ENCODE results near the gene FOXK2.
"Not testable (repeated sequence)": the region's sequence is repeated elsewhere in the genome, so short reads cannot be mapped to it uniquely, and the experiment has no call there.

FOXK2 gene

GRCh38 chr17:82566129-82566960 lies 46.8 kb downstream of the FOXK2 start:
- DNase-seq: no peak

- no peak for DNase-seq
These were observed 47.8 kb downstream of the FOXK2 start for GRCh38 chr17:82567286-82567685.

- no peak for DNase-seq
These were observed 49.5 kb downstream of the FOXK2 start for GRCh38 chr17:82568997-82569393.

GRCh38 chr17:82569621-82570020 lies 50.1 kb downstream of the FOXK2 start:
- DNase-seq: no peak

- no peak for DNase-seq
These were observed 50.7 kb downstream of the FOXK2 start for GRCh38 chr17:82570277-82570676.

GRCh38 chr17:82571855-82572254 lies 52.3 kb downstream of the FOXK2 start:
- DNase-seq: no peak

- no peak for DNase-seq
These were observed 54.5 kb downstream of the FOXK2 start for GRCh38 chr17:82574041-82574440.

GRCh38 chr17:82575581-82576221 lies 56.2 kb downstream of the FOXK2 start:
- DNase-seq: peak; percentile 59

GRCh38 chr17:82577300-82577699 lies 57.8 kb downstream of the FOXK2 start:
- no peak for DNase-seq

- not testable (repeated sequence) for DNase-seq
These were observed 60.4 kb downstream of the FOXK2 start for GRCh38 chr17:82579969-82580368.

- no peak for DNase-seq
These were observed 62.7 kb downstream of the FOXK2 start for GRCh38 chr17:82582213-82582612.

GRCh38 chr17:82582709-82583108 lies 63.2 kb downstream of the FOXK2 start:
- no peak for DNase-seq

GRCh38 chr17:82583720-82584234 lies 64.2 kb downstream of the FOXK2 start:
- no peak for DNase-seq

GRCh38 chr17:82585935-82586575 lies 66.5 kb downstream of the FOXK2 start:
- DNase-seq: not testable (repeated sequence)

- no peak for DNase-seq
These were observed 67.2 kb downstream of the FOXK2 start for GRCh38 chr17:82586576-82587233.

- no peak for DNase-seq
These were observed 67.9 kb downstream of the FOXK2 start for GRCh38 chr17:82587234-82588086.

GRCh38 chr17:82588266-82589175 lies 69.0 kb downstream of the FOXK2 start:
- DNase-seq: no peak

- no peak for DNase-seq
These were observed 70.3 kb downstream of the FOXK2 start for GRCh38 chr17:82589851-82590180.

- no peak for DNase-seq
These were observed 70.7 kb downstream of the FOXK2 start for GRCh38 chr17:82590216-82590615.

- no peak for DNase-seq
These were observed 71.5 kb downstream of the FOXK2 start for GRCh38 chr17:82590881-82591539.
